Keratinocyte (primary cell): Measurements from ENCODE around the gene LYZL2. TPM values are rescaled to one million over a fixed set of nuclear protein-coding genes. Genes with fewer than 3 reads are reported as not detected.

Experiments
- DNase-seq: peaks from one replicate; pipeline ENCODE4 v3.0.0-alpha.2; 2011; ENCODE audit warnings: low read depth, missing footprints, low spot score
- FAIRE-seq: peaks from 2 replicates; lab custom pipeline; 2011; peaks lifted over from hg19 to GRCh38; lab: Jason Lieb, UNC
- H2AFZ ChIP-seq: 2 replicates; pipeline ENCODE4 v1.6.0; 2012; ENCODE audit warnings: low read length, control low read depth, inconsistent platforms; ENCODE audit not compliant: control insufficient read depth
- H3K27ac ChIP-seq: 2 replicates; pipeline ENCODE4 v1.5.1; 2011; ENCODE audit warnings: low read length; ENCODE audit not compliant: control insufficient read depth, insufficient read depth
- H3K27me3 ChIP-seq: 3 replicates; pipeline ENCODE4 v1.6.0; 2011; ENCODE audit warnings: low read length; ENCODE audit not compliant: control insufficient read depth, insufficient read depth; ENCODE audit errors: extremely low read depth
- H3K36me3 ChIP-seq, 2 experiments: 2 replicates in 1 of 2; 3 replicates in 1 of 2; pipeline ENCODE4 v1.5.1; 2011; ENCODE audit warnings: low read length in 2 of 2, mild to moderate bottlenecking in 1 of 2; ENCODE audit not compliant: control insufficient read depth in 2 of 2, insufficient read depth in 2 of 2; ENCODE audit errors: extremely low read depth in 1 of 2
- H3K4me1 ChIP-seq: 3 replicates; pipeline ENCODE4 v1.5.1; 2011; ENCODE audit warnings: low read length; ENCODE audit not compliant: control insufficient read depth, insufficient read depth; ENCODE audit errors: extremely low read depth
- H3K4me2 ChIP-seq: 3 replicates; pipeline ENCODE4 v1.6.0; 2011; ENCODE audit warnings: low read depth, low read length; ENCODE audit not compliant: control insufficient read depth, insufficient read depth; ENCODE audit errors: extremely low read depth
- H3K4me3 ChIP-seq, 3 experiments: fragments of 200-600 bp in 1 of 3; sonication (generic) in 1 of 3; 2 replicates in 2 of 3; 3 replicates in 1 of 3; pipeline ENCODE4 v1.5.1; 2011 to 2016; ENCODE audit warnings: low read length in 3 of 3, mild to moderate bottlenecking in 3 of 3, control low read depth in 2 of 3, inconsistent platforms in 1 of 3, low read depth in 1 of 3, mixed read lengths in 1 of 3, mixed run types in 1 of 3, moderate library complexity in 1 of 3; ENCODE audit not compliant: control insufficient read depth in 2 of 3, insufficient read depth in 2 of 3; ENCODE audit errors: extremely low read depth in 1 of 3
- H3K79me2 ChIP-seq: 2 replicates; pipeline ENCODE4 v1.6.0; 2012; ENCODE audit warnings: low read length; ENCODE audit not compliant: control insufficient read depth, insufficient read depth
- H3K9ac ChIP-seq: 3 replicates; pipeline ENCODE4 v1.6.0; 2011; ENCODE audit warnings: low read length; ENCODE audit not compliant: control insufficient read depth, insufficient read depth; ENCODE audit errors: extremely low read depth
- H3K9me1 ChIP-seq: 3 replicates; pipeline ENCODE4 v1.6.0; 2011; ENCODE audit warnings: low read length; ENCODE audit not compliant: control insufficient read depth, insufficient read depth; ENCODE audit errors: extremely low read depth
- H3K9me3 ChIP-seq: 2 replicates; pipeline ENCODE4 v1.5.1; 2012; ENCODE audit warnings: low read depth, low read length; ENCODE audit not compliant: control insufficient read depth
- H4K20me1 ChIP-seq: 3 replicates; pipeline ENCODE4 v1.6.0; 2011; ENCODE audit warnings: low read length; ENCODE audit not compliant: control insufficient read depth, insufficient read depth; ENCODE audit errors: extremely low read depth
- EZH2 ChIP-seq: IDR thresholded peaks from one replicate; pipeline ENCODE4 v1.6.1; 2012; ENCODE audit warnings: inconsistent platforms, mild to moderate bottlenecking, low read length, moderate library complexity
- dilution Hi-C: fragments of 300-500 bp; cut with MboI; formaldehyde crosslinking; loops from one replicate; pipeline ENCODE4 v1.7.0; 2020; ENCODE audit warnings: low sequenced_read_pairs; ENCODE audit not compliant: extremely low pct_ligation_motif_present
- polyA plus RNA-seq, 5 experiments: library from polyadenylated mRNA; depleted of rRNA in 3 of 5; stranded (reverse) in 3 of 5; stranded (forward) in 1 of 5; unstranded in 1 of 5; fragments of >200 nt; gene quantifications; 1 replicate in 1 of 5; 2 replicates in 3 of 5; 3 replicates in 1 of 5; pipeline versions ENCODE4 v1.2.1 to v1.2.3, GENCODE V29; 2011 to 2012; ENCODE audit warnings: missing spikeins in 2 of 5, low read depth in 1 of 5, low replicate concordance in 1 of 5
- TF ChIP-seq, protein P1 (sequence below), 3 experiments: IDR thresholded peaks in 1 of 3; conservative IDR thresholded peaks in 1 of 3; optimal IDR thresholded peaks in 1 of 3; 2 replicates in 2 of 3; 3 replicates in 1 of 3; pipeline versions ENCODE3 to v1.5.1; 2011; ENCODE audit warnings: low read length in 3 of 3, mild to moderate bottlenecking in 3 of 3, moderate library complexity in 2 of 3, control low read depth in 1 of 3, inconsistent platforms in 1 of 3; ENCODE audit not compliant: insufficient read depth in 2 of 3; ENCODE audit errors: extremely low read depth in 1 of 3

Gene LYZL2
- polyA plus RNA-seq, 1 donor (not counting 4 experiments of a cell fraction or from before 2014, with no cell fraction given) = not detected

GRCh38 chr10:30637881-30638467, 8.4 kb upstream of the LYZL2 start:
- no peak overlapping the region for H3K4me2 ChIP-seq
- peak; percentile 80 for FAIRE-seq
- no peak overlapping the region for H2AFZ ChIP-seq

DNA sequence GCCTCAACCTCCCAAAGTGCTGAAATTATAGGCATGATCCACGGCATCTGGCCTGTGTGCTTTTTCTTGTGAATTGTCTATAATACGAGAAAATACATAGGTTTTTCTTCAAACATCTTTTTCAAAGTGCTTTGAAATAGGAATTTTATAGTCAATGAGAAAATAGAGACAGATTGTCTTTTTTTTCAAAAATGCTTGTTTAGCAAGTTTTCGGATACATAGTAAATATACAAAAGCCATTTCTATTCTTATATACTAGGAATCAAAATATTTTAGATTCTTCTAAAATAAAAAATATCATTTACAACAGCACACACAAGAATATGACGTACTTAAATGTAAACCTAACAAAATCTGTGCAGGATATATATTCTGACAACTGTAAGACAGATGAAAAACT, 1.6 kb upstream of the LYZL2 start:
- Histone ChIP-seq H2AFZ (no peak overlapping the region), H4K20me1 (no peaks in the 10 kb centered on the region), H3K27me3 (peaks cover 5% of the 10 kb centered on the region), H3K4me2 (no peak overlapping the region), H3K36me3 (no peaks in the 10 kb centered on the region), H3K4me3 (no peak overlapping the region), H3K9me1 (no peaks in the 10 kb centered on the region), H3K4me1 (no peaks in the 10 kb centered on the region), H3K27ac (no peak overlapping the region), H3K79me2 (no peaks in the 10 kb centered on the region), H3K9ac (no peak overlapping the region), H3K9me3 (no peaks in the 10 kb centered on the region)
- dilution Hi-C loops = no loop called here
- FAIRE-seq = no peak
- TF ChIP-seq EZH2 = no peak
- TF ChIP-seq, protein P1, sequence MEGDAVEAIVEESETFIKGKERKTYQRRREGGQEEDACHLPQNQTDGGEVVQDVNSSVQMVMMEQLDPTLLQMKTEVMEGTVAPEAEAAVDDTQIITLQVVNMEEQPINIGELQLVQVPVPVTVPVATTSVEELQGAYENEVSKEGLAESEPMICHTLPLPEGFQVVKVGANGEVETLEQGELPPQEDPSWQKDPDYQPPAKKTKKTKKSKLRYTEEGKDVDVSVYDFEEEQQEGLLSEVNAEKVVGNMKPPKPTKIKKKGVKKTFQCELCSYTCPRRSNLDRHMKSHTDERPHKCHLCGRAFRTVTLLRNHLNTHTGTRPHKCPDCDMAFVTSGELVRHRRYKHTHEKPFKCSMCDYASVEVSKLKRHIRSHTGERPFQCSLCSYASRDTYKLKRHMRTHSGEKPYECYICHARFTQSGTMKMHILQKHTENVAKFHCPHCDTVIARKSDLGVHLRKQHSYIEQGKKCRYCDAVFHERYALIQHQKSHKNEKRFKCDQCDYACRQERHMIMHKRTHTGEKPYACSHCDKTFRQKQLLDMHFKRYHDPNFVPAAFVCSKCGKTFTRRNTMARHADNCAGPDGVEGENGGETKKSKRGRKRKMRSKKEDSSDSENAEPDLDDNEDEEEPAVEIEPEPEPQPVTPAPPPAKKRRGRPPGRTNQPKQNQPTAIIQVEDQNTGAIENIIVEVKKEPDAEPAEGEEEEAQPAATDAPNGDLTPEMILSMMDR (optimal IDR thresholded peaks at IDR 0.05 in 1 of 3, IDR thresholded peaks at IDR 0.05 in 1 of 3, conservative IDR thresholded peaks at IDR 0.05 in 1 of 3; ENCODE audit: extremely low read depth in 1 of 3, insufficient read depth in 2 of 3, low read length in 3 of 3) = no peak
- DNase-seq = no peak

More at GRCh38 chr10:30637881-30638467, 8.4 kb upstream of the LYZL2 start:
- TF ChIP-seq EZH2 = no peak
- TF ChIP-seq, protein P1 (optimal IDR thresholded peaks at IDR 0.05 in 1 of 3, IDR thresholded peaks at IDR 0.05 in 1 of 3, conservative IDR thresholded peaks at IDR 0.05 in 1 of 3; ENCODE audit: extremely low read depth in 1 of 3, insufficient read depth in 2 of 3, low read length in 3 of 3) = no peak
- Histone ChIP-seq H3K27ac (no peak overlapping the region), H3K4me3 (no peak overlapping the region), H3K79me2 (no peaks in the 10 kb centered on the region), H3K27me3 (peaks cover 10% of the 10 kb centered on the region), H3K9ac (no peak overlapping the region), H3K36me3 (no peaks in the 10 kb centered on the region), H4K20me1 (no peaks in the 10 kb centered on the region), H3K9me3 (no peaks in the 10 kb centered on the region), H3K9me1 (no peaks in the 10 kb centered on the region), H3K4me1 (no peaks in the 10 kb centered on the region)
- DNase-seq = peak; percentile 35
- dilution Hi-C loops = no loop called here
